Measurements from ENCODE around the gene KCNN1. TPM values are rescaled to one million over a fixed set of nuclear protein-coding genes. Genes with fewer than 3 reads are reported as not detected.

Gene KCNN1
- total and polyA plus RNA-seq, 2 of the 13 experiments (the other 11 are each of a cell fraction or from before 2014, with no cell fraction given), result 0.04 TPM; not detected in 1

DNA sequence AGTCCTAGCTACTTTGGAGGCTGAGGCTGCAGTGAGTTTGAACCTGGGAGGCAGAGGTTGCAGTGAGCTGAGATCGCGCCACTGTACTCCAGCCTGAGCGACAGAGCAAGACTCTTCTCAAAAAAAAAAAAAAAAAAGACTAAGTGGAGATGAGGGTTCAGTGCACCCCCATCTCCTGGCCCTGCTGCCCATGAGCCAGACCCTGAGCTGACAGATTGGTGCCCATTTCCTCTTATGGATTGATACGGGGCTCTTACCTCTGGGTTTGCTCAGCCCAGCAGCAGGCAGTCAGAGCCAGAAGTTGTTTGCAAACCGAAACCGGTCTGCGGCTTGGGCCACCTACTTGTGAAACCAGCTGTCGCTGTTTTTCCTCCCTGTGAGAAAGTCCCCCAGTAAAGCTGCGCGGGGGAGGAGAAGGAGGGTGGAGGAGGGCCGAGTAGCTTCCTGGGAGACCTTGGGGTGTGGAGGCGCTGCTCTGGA is 78.0 kb downstream of the KCNN1 start:
- Histone ChIP-seq H3K9ac (ENCODE audit: insufficient read depth, low read depth, low read length) (peak overlapping the region; percentile 31; the same call in 1 of the 2 replicates), H3K27me3 (ENCODE audit: control insufficient read depth in 1 of 2, insufficient read depth in 2 of 2, low read length in 2 of 2) (peaks cover 2 to 33% of the 10 kb centered on the region in 2 experiments; a peak in 2 of 5 replicates), H3K27ac (ENCODE audit: extremely low read length, insufficient read depth, low read length) (no peak overlapping the region), H3K4me1 (ENCODE audit: insufficient read depth, low read length) (peaks cover 22% of the 10 kb centered on the region), H3K9me3 (ENCODE audit: low read length) (peaks cover 5% of the 10 kb centered on the region; the same call in 1 of the 2 replicates), H3K36me3 (replicated peaks in 1 of 2; ENCODE audit: control insufficient read depth in 1 of 2, insufficient read depth in 2 of 2, low read length in 2 of 2) (no peaks in the 10 kb centered on the region), H2AFZ (ENCODE audit: low read length) (no peak overlapping the region), H3K4me3 (replicated peaks in 1 of 3; ENCODE audit: insufficient read depth in 1 of 3, low read depth in 2 of 3, low read length in 3 of 3) (peak overlapping the region; percentile 35 to 69 (median 68)), H3K4me2 (ENCODE audit: low read depth, low read length) (peak overlapping the region; percentile 85), H4K20me1 (ENCODE audit: insufficient read depth, low read length) (no peaks in the 10 kb centered on the region), H3K79me2 (ENCODE audit: insufficient read depth, low read length) (no peaks in the 10 kb centered on the region)
- ChIA-PET CTCF (ENCODE audit: low intra/inter-chr PET ratio, low total read pairs) (no interaction called here), POLR2A (interaction anchor here (0.7 kb wide), 1 partner anchor 934 kb away, joined by 3 read pairs; no protein-coding TSS in a partner anchor)
- WGBS (ENCODE audit: low lambda C conversion rate), result 8% methylated on average over 8 of the region's 12 CpGs
- ATAC-seq (peak; percentile 64), FAIRE-seq (no peak), DNase-seq (ENCODE audit: low spot score) (no peak)
- intact Hi-C loops (cut with micrococcal nuclease; ENCODE audit: unreplicated experiment), result no loop called here
- BruUV-seq (replicated peaks), result no TSS peak
- in situ Hi-C loops (cut with HindIII; ENCODE audit: extremely low pct_ligation_motif_present, low pct_unique_long_range_greater_than_20kb), result no loop called here
- TF ChIP-seq ZNF292 (CRISPR knock-in tag; IDR thresholded peaks at IDR 0.05; ENCODE audit: borderline replicate concordance, low read depth), result 0 out of 2 replicates have a peak, but pooled peaks have one; percentile 5
- TF ChIP-seq, protein P1, sequence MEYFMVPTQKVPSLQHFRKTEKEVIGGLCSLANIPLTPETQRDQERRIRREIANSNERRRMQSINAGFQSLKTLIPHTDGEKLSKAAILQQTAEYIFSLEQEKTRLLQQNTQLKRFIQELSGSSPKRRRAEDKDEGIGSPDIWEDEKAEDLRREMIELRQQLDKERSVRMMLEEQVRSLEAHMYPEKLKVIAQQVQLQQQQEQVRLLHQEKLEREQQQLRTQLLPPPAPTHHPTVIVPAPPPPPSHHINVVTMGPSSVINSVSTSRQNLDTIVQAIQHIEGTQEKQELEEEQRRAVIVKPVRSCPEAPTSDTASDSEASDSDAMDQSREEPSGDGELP (IDR thresholded peaks at IDR 0.05; ENCODE audit: borderline replicate concordance, low read depth), result 0 out of 2 replicates have a peak, but pooled peaks have one; percentile 20
- TF ChIP-seq ZNF253 (CRISPR knock-in tag; IDR thresholded peaks at IDR 0.05; ENCODE audit: borderline replicate concordance), result no peak

DNA sequence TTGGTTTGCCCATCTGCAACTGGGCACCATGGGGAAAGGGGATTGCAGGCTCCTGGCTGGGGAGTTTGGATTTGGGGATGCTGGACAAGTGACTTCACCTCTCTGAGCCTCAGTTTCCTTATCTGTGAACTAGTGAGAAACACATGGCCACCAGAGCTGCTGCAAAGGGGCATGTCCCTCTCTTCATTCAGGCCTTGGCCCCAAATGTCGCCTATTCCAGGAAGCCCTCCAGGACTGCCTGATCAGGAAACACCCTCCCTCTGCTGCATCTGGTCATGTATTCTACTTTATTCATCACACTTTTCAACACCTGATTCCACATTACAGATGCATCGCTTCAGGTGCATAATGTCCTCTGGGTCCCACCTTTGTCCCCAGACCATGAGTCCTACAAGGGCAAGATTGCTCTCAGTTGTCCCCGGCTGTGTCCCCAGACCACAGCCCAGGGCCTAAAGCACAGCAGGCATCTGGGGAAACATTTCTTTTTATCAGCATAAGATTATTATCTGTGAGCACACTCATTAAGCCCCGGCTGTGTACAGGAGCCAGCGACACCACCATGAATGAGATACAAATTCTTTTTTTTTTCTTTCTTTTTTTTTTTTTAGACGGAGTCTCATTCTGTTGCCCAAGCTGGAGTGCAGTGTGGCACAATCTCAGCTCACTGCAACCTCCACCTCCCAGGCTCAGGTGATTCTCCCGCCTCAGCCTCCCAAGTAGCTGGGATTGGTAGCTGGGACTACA is 78.6 kb downstream of the KCNN1 start:
- peak overlapping the region; percentile 35 to 69 (median 68) for H3K4me3 ChIP-seq (replicated peaks in 1 of 3; ENCODE audit: insufficient read depth in 1 of 3, low read depth in 2 of 3, low read length in 3 of 3)
- POLR2A ChIA-PET, result interaction anchor here (0.7 kb wide), 1 partner anchor 935 kb away, joined by 3 read pairs; no protein-coding TSS in a partner anchor
- TF ChIP-seq ZNF292 (CRISPR knock-in tag; IDR thresholded peaks at IDR 0.05; ENCODE audit: borderline replicate concordance, low read depth), result 0 out of 2 replicates have a peak, but pooled peaks have one; percentile 3
- 0 out of 2 replicates have a peak, but pooled peaks have one; percentile 51 for TF ChIP-seq ADNP (CRISPR knock-in tag; IDR thresholded peaks at IDR 0.05)
- TF ChIP-seq, protein P2, sequence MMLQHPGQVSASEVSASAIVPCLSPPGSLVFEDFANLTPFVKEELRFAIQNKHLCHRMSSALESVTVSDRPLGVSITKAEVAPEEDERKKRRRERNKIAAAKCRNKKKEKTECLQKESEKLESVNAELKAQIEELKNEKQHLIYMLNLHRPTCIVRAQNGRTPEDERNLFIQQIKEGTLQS (CRISPR knock-in tag; IDR thresholded peaks at IDR 0.05), result no peak
- peak; percentile 69 for TF ChIP-seq ZMYM3 (CRISPR knock-in tag; IDR thresholded peaks at IDR 0.05)
- peak; percentile 96 for TF ChIP-seq ZFP36 (IDR thresholded peaks at IDR 0.05; ENCODE audit: borderline replicate concordance, low read depth, low read length, partially characterized antibody)
- no peak for TF ChIP-seq SP2 (CRISPR knock-in tag; IDR thresholded peaks at IDR 0.05)
- DNase-seq (ENCODE audit: low spot score) (no peak), FAIRE-seq (no peak), ATAC-seq (no peak)
- in situ Hi-C loops (cut with HindIII; ENCODE audit: extremely low pct_ligation_motif_present, low pct_unique_long_range_greater_than_20kb), result no loop called here
- H3K27me3 ChIP-seq (ENCODE audit: control insufficient read depth in 1 of 2, insufficient read depth in 2 of 2, low read length in 2 of 2), result peaks cover 2 to 33% of the 10 kb centered on the region in 2 experiments; a peak in 2 of 5 replicates
- no peak overlapping the region for H3K27ac ChIP-seq (ENCODE audit: extremely low read length, insufficient read depth, low read length)
- no peaks in the 10 kb centered on the region for H4K20me1 ChIP-seq (ENCODE audit: insufficient read depth, low read length)
- CTCF ChIA-PET (ENCODE audit: low intra/inter-chr PET ratio, low total read pairs), result no interaction called here
- no peaks in the 10 kb centered on the region for H3K79me2 ChIP-seq (ENCODE audit: insufficient read depth, low read length)
- H2AFZ ChIP-seq (ENCODE audit: low read length), result no peak overlapping the region
- H3K9me3 ChIP-seq (ENCODE audit: low read length), result peaks cover 5% of the 10 kb centered on the region; the same call in 1 of the 2 replicates
- no TSS peak for BruUV-seq (replicated peaks)
- intact Hi-C loops (cut with micrococcal nuclease; ENCODE audit: unreplicated experiment), result no loop called here
- no peaks in the 10 kb centered on the region for H3K36me3 ChIP-seq (replicated peaks in 1 of 2; ENCODE audit: control insufficient read depth in 1 of 2, insufficient read depth in 2 of 2, low read length in 2 of 2)
- 43% methylated on average over 7 of the region's 7 CpGs for WGBS (ENCODE audit: low lambda C conversion rate)
- H3K4me2 ChIP-seq (ENCODE audit: low read depth, low read length), result peak overlapping the region; percentile 85
- peak overlapping the region; percentile 31; the same call in 1 of the 2 replicates for H3K9ac ChIP-seq (ENCODE audit: insufficient read depth, low read depth, low read length)
- H3K4me1 ChIP-seq (ENCODE audit: insufficient read depth, low read length), result peaks cover 22% of the 10 kb centered on the region
